ENCODE measurements around the gene UMOD.

- no peak for TF ChIP-seq ZNF274 (IDR thresholded peaks at IDR 0.05; ENCODE audit: low read depth, low read length)
- TF ChIP-seq YY1 (IDR thresholded peaks at IDR 0.05; ENCODE audit: insufficient read depth, insufficient read length): no peak
These were observed 61.0 kb downstream of the UMOD start for GRCh38 chr16:20291208-20292206.

All from NT2/D1 (cell line).